C4-2B (cell line): ENCODE results near the gene CCDC188.

Experiments
- ZFX ChIP-seq: fragments of 450-650 bp; IDR thresholded peaks from 2 replicates; pipeline ENCODE4 v1.6.1; 2017
- TF ChIP-seq, protein P1 (sequence below): fragments of 450-650 bp; conservative IDR thresholded peaks from 2 replicates; pipeline ENCODE4 v1.5.1; 2017; ENCODE audit warnings: mild to moderate bottlenecking

DNA sequence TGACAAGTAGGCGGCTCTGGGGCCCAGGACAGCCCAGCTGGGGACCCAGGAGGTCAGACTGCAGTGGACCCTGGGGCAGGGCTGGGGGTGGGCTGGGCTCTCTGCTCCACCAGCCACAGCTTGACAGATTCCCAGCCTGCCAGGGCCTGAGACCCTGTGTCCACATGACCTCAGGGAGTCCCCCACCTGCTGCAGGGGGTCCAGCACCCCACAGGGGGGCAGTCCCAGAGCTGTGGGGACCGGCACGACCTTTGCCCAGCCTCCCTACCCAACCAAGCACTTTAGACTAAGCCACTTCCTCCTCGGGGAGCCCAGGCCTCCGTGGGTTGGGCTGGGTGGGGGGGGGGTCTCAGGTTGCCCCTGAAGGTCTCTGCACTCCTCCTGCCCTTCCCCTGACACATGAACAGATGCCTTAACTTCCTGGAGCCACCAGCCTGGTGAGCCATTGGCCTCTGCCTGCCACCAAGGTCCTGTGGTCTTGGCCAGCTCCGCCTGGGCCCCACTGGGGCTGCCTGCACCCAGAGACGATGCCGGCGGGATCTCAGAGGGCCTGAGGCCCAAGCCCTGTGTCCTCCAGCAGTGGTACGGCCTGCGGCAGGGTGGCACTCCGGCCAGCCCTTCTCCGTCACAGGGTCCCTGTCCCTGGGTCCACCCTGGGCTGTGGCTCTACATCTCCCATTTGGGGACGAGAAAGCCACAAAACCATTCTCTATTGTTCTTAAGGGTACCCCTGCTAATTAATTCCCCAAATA, 3.4 kb downstream of the CCDC188 start:
- TF ChIP-seq, protein P1, sequence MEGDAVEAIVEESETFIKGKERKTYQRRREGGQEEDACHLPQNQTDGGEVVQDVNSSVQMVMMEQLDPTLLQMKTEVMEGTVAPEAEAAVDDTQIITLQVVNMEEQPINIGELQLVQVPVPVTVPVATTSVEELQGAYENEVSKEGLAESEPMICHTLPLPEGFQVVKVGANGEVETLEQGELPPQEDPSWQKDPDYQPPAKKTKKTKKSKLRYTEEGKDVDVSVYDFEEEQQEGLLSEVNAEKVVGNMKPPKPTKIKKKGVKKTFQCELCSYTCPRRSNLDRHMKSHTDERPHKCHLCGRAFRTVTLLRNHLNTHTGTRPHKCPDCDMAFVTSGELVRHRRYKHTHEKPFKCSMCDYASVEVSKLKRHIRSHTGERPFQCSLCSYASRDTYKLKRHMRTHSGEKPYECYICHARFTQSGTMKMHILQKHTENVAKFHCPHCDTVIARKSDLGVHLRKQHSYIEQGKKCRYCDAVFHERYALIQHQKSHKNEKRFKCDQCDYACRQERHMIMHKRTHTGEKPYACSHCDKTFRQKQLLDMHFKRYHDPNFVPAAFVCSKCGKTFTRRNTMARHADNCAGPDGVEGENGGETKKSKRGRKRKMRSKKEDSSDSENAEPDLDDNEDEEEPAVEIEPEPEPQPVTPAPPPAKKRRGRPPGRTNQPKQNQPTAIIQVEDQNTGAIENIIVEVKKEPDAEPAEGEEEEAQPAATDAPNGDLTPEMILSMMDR = no peak
- no peak for TF ChIP-seq ZFX
